GM19238 (cell line): ENCODE data around the gene C2orf42.
"Not testable (repeated sequence)": the region's sequence is repeated elsewhere in the genome, so short reads cannot be mapped to it uniquely, and the experiment has no call there.

Experiments used
- DNase-seq: peaks from one replicate; pipeline ENCODE4 v3.0.0; 2011; ENCODE audit warnings: low spot score; ENCODE audit not compliant: insufficient read length

C2orf42 gene

DNA sequence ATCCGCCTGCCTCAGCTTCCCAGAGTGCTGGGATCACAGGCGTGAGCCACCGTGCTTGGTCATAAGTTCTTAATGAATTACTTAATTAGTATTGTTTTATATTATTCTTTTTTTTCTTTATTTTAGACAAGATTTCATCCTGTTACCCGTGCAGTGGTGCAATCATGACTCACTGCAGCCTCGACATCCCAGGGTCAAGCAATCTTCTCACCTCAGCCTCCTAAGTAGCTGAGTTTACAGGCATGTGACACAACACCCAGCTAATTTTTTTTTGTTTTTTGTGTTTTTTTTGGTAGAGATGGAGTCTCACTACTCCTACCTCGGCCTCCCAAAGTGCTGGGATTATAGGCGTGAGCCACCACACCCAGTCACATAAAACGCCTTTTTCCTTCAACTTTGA is 17.3 kb downstream of the C2orf42 start:
- no peak for DNase-seq

DNA sequence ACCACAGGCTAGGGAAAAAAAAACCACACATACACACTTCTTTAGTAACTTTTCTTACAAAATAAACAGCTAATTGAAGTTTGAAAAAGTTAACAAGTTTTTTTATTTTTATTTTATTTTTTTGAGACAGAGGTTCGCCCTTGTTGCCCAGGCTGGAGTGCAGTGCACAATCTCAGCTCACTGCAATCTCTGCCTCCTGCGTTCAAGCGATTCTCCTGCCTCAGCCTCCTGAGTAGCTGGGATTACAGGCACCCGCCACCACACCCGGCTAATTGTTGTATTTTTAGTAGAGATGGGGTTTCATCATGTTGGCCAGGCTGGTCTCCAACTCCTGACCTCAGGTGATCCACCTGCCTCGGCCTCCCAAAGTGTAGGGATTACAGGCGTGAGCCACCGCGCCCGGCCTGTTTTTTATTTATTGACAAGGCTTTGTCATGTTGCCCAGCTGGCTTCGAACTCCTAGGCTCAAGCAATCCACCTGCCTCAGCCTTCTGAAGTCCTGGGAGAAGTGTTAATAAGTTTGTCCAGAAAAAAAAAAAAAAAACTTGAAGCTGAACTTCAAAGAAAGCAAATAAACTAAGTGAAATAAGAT is 21.1 kb downstream of the C2orf42 start:
- DNase-seq = not testable (repeated sequence)

DNA sequence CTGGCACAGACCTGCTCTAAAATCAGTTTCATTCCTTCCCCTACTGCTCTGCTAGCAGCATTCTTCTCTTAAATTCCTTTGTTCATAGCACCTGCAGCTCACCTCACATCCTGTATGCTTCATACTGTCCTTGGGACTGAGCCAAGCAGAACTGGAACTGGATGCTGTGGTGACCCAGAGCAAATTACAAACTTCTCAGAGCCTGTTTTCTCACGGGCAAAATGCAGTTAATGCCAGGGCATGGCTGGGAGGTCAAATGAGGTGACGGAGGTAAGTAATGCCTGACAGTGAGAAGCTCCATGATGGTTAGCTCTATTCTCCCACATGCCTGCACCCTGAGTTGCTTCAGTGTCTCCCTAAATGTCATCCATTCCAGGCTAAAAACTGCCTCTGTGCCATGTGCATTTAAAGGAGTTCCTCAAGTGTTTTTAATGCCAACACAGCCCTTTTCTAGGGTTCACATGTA is 29.7 kb downstream of the C2orf42 start:
- no peak for DNase-seq

GRCh38 chr2:70160545-70160944 is 30.3 kb downstream of the C2orf42 start:
- no peak for DNase-seq

- not testable (repeated sequence) for DNase-seq
Observed at GRCh38 chr2:70149130-70149686, 41.6 kb downstream of the C2orf42 start.

GRCh38 chr2:70148211-70148760 is 42.5 kb downstream of the C2orf42 start:
- DNase-seq = not testable (repeated sequence)

DNA sequence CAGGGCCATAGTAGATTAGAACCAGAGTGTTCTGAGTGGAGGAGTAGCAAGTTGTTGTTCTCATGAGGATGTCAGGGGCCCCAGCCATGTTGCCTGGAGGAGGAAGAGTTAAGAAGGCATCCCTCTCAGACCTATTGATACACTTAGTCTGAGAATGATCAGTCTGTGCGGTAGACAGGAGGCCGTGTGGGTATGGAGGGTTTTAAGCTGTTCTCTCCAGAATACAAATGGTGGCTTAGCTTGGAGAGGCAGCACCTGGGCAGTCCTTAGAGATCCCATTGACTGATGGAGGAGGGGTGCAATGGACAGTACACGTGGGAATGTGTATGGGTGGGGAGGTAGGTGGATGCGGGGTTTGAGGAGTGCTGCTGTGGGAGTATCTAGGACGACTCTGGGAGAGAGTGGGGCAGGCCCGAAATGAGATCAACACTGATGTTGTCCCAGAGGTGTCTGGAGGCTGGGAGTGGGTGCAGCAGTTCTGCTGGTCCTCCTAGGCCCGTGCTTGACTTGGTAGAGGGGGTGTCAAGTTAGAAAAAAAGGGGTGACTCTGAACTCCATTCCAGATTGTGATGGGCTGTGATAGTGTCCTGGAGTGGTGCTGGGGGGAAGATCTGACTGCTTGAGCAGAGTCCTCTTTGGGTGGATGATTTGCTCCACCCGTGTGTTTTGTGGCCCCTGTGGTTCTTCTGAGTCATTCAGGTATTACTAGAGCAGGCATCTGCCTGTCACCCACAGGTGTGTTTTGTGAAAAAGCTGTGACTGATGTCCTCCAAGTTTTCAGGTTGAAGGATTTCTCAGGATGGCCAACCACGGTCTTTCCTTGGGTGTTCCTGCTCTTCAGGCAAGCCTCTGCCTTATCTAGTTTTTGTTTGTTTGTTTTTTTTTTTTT is 44.7 kb downstream of the C2orf42 start:
- no peak for DNase-seq

DNA sequence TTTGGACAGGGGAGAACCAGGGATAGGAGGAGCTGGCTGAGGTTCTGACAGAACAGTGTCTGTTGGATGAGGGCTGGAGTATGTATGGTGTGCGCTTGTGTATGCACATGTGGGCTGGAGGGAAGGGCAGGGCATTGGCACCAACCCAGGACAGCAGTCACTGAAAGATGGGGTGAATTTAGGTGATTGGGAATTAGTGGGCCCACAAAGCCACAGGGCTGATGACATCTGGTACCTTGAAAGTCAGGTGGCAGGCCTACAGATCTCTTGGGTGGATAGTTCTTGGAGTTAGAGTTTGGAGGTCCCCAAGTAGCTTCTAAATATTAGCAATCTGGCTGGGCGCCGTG is 45.7 kb downstream of the C2orf42 start:
- no peak for DNase-seq

DNA sequence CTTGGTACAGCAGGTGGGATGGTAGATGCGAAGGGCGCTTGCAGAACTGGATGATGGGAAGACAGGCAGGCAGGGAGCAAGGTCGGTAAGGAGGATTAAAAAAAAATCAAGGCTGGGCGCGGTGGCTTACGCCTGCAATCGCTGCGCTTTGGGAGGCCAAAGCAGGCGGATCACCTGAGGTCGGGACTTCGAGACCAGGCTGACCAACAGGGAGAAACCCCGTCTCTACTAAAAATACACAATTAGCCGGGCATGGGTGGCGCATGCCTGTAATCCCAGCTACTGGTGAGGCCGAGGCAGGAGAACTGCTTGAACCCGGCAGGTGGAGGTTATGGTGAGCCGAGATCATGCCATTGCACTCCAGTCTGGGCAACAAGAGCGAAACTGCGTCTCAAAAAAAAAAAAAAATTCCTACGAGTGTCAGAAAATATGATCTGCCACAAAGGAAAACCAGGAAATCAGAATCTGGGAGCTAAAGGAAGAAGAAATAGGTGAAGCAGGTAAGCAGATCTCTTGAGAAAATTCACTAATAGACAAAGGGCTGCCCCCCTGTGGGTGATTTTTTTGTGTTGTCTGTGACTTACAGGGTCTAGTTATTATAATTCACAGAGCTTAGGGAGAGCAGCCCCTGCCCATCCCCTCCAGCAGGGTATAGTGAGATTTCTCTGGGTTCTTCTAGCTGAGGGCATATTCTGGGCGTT is 46.2 kb downstream of the C2orf42 start:
- DNase-seq = no peak

GRCh38 chr2:70143314-70144150 is 47.3 kb downstream of the C2orf42 start:
- DNase-seq = no peak

DNA sequence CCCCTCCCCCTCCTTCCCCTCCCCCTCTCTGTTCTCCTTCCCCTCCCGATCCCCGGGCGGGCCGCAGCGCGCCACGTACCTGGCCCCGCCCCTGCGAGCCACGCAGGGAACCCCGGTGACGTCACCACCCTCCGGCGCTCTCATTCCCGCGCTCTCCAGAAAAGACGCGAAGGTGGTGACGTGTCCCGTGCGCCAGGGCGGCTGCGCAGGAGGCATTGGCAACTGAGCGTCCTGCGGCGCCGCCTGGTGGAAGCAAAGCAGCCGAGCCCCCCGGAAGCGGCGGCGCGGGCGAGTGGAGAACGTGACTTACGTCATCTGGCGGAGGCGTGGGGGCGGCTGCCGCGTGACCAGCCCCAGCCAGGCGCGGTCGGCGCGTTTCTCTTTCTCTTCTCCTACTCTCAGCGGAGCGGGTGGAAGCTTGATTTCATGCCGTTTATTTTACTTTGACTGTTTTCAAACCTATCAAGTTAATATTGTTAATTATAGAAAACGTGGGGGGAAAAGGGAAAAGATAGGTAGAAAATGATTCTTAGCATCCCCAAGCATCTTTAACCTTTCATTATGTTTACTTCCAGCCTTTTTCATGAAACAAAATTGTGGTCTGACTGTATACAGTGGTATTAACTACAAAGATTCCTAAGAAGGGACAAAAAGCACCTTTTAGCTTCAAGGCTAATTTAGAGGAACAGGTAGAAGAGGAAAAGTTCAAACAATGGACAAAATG is 48.1 kb downstream of the C2orf42 start:
- peak; percentile 91 for DNase-seq

DNA sequence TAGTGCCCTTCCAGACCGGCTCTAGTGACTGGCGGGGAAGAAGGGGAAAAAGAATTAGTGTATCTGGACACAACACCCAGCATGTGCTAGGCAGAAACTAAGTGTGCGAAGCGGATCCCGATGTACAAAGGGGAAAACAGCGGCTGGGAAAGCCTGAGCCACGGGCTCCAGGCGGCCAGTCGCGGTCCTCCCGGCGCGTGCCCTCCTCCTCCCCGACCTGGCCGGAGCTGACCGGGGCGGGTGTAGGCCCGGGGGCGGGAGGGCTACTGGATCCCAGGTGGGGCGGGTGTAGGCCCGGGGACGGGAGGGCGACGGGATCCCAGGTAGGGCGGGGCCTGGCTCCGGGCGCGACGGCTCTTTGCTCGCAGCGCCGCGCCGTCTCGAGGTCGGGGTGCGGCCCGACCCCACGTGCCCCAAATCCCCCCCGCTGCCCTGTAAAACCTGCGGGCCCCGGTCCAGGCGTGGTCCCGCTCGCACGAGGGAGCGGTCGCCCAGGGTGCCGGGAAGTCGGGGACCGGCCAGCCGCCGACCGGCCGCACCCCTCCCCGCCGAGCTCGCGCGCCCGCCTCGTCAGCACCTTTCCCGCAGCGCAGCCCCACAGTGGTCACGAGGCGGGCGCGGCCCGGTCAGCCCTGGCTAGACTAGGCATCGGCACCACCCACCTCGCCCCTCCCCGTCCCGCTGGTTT is 48.8 kb downstream of the C2orf42 start:
- no peak for DNase-seq

GRCh38 chr2:70141212-70141901 is 49.5 kb downstream of the C2orf42 start:
- no peak for DNase-seq

GRCh38 chr2:70140791-70141211 is 50.0 kb downstream of the C2orf42 start:
- no peak for DNase-seq

- not testable (repeated sequence) for DNase-seq
Observed at GRCh38 chr2:70134323-70134983, 56.4 kb downstream of the C2orf42 start.

DNA sequence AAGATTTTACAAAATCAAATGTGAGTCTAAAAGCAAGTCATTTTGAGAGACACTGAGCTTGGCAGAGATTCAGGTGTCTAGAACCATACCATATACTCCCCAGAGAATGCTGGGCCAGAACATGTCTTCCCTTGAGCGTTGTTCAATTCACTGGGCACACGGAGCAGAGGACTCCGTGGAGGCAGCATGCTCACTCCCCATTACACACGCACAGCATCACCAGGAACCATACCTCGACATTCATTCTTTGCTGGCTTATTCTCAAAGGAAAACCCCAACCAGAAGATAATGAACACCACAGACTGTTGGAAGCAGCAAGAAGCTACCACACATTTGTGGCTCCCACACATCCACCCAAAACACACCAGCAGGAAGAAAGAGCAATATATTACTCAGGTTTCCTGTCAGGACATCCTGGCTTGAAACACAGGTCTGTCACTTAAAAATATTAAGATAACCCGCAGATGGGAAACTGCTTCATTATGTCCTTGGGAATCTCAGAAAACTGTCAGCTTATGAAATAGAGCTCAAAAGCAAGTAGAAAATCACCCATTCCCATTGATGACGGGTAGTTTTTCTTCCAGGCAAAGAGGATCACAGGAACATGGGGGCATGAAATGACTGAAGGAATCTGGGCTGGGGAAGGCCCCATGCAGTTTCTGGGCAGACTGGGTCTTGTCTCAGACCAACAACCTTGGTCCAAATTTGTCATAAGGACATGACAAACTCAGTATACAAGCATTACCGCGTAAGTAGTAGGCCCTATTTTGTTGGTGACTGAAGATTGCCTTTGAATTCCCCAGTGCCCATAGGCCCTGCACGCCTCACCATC is 57.1 kb downstream of the C2orf42 start:
- DNase-seq = no peak

DNA sequence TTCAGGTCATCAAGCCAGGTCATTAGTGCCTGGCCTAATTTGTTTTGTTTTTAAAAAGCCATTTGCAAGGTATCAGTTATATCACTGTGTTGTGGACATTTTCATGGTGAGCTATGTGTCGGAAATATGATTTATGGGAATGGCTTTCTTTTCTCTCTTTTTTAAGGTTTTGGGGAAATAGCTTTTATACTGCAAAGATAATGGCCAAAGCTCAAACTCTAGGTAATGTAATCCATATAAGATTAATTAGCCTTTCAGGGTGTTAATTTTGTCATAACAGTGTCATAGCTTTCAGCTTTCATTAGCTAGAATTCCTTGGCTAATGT is 57.7 kb downstream of the C2orf42 start:
- no peak for DNase-seq
